Mononuclear cell (primary cell): ENCODE measurements around the gene NEFH. TPM values are rescaled to one million over a fixed set of nuclear protein-coding genes. Genes with fewer than 3 reads are reported as not detected.
"Not testable (repeated sequence)": the region's sequence is repeated elsewhere in the genome, so short reads cannot be mapped to it uniquely, and the experiment has no call there.

Experiments used
- H3K27me3 ChIP-seq: 2 replicates; pipeline ENCODE4 v1.6.0; 2011; ENCODE audit warnings: low read length, control low read depth; ENCODE audit not compliant: insufficient read depth
- H3K4me1 ChIP-seq: 2 replicates; pipeline ENCODE4 v1.5.1; 2011; ENCODE audit warnings: mild to moderate bottlenecking, low read length, control low read depth; ENCODE audit not compliant: insufficient read depth
- H3K4me3 ChIP-seq: 2 replicates; pipeline ENCODE4 v1.5.1; 2011; ENCODE audit warnings: mild to moderate bottlenecking, low read length, moderate library complexity
- H3K9me3 ChIP-seq: 2 replicates; pipeline ENCODE4 v1.5.1; 2011; ENCODE audit warnings: low read depth, mild to moderate bottlenecking, control low read depth, low read length
- total RNA-seq: library from RNA; depleted of rRNA; stranded (reverse); fragments of >200 nt; gene quantifications from one replicate; pipeline ENCODE4 v1.2.3, GENCODE V29; 2012

NEFH gene, protein sequence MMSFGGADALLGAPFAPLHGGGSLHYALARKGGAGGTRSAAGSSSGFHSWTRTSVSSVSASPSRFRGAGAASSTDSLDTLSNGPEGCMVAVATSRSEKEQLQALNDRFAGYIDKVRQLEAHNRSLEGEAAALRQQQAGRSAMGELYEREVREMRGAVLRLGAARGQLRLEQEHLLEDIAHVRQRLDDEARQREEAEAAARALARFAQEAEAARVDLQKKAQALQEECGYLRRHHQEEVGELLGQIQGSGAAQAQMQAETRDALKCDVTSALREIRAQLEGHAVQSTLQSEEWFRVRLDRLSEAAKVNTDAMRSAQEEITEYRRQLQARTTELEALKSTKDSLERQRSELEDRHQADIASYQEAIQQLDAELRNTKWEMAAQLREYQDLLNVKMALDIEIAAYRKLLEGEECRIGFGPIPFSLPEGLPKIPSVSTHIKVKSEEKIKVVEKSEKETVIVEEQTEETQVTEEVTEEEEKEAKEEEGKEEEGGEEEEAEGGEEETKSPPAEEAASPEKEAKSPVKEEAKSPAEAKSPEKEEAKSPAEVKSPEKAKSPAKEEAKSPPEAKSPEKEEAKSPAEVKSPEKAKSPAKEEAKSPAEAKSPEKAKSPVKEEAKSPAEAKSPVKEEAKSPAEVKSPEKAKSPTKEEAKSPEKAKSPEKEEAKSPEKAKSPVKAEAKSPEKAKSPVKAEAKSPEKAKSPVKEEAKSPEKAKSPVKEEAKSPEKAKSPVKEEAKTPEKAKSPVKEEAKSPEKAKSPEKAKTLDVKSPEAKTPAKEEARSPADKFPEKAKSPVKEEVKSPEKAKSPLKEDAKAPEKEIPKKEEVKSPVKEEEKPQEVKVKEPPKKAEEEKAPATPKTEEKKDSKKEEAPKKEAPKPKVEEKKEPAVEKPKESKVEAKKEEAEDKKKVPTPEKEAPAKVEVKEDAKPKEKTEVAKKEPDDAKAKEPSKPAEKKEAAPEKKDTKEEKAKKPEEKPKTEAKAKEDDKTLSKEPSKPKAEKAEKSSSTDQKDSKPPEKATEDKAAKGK
- 0.10 TPM for total RNA-seq

- Histone ChIP-seq H3K4me1 (peaks cover 17% of the 10 kb centered on the region), H3K4me3 (no peak within 1 kb of the TSS), H3K27me3 (peaks cover 46% of the 10 kb centered on the region), H3K9me3 (no peaks in the 10 kb centered on the region)
Observed at GRCh38 chr22:29479417-29480261, at the start of gene NEFH. Gene NEFH (plus strand): TSS chr22:29480218. CDS start chr22:29480263, 45 bp downstream.

DNA sequence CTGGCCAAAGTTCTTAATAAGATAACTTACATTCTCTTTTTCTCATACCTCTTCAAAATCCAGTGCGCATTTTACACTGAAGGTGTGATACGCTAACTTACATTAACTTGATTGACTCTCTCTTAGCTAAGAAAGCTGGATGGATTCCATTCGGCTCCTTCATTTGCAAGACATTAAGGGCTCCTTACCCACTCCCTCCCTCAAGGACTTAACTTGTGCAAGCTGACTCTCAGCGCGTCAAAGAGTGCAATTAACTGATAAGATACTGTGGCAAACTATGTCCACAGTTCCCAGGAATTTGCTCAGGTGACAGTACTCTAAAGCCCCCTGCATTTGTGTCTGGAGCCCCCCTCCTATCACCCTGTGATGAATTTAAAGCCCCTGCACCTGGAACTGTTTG is 48.0 kb upstream of the NEFH start:
- Histone ChIP-seq H3K9me3 (no peaks in the 10 kb centered on the region), H3K27me3 (no peaks in the 10 kb centered on the region), H3K4me1 (no peaks in the 10 kb centered on the region), H3K4me3 (no peak overlapping the region)

- H3K4me3 ChIP-seq: no peak overlapping the region
- H3K4me1 ChIP-seq: no peaks in the 10 kb centered on the region
- no peaks in the 10 kb centered on the region for H3K9me3 ChIP-seq
- H3K27me3 ChIP-seq: no peaks in the 10 kb centered on the region
Observed at GRCh38 chr22:29433856-29434255, 46.2 kb upstream of the NEFH start.

GRCh38 chr22:29434288-29434687 is 45.7 kb upstream of the NEFH start:
- Histone ChIP-seq H3K27me3 (no peaks in the 10 kb centered on the region), H3K4me1 (no peaks in the 10 kb centered on the region), H3K9me3 (no peaks in the 10 kb centered on the region), H3K4me3 (no peak overlapping the region)

DNA sequence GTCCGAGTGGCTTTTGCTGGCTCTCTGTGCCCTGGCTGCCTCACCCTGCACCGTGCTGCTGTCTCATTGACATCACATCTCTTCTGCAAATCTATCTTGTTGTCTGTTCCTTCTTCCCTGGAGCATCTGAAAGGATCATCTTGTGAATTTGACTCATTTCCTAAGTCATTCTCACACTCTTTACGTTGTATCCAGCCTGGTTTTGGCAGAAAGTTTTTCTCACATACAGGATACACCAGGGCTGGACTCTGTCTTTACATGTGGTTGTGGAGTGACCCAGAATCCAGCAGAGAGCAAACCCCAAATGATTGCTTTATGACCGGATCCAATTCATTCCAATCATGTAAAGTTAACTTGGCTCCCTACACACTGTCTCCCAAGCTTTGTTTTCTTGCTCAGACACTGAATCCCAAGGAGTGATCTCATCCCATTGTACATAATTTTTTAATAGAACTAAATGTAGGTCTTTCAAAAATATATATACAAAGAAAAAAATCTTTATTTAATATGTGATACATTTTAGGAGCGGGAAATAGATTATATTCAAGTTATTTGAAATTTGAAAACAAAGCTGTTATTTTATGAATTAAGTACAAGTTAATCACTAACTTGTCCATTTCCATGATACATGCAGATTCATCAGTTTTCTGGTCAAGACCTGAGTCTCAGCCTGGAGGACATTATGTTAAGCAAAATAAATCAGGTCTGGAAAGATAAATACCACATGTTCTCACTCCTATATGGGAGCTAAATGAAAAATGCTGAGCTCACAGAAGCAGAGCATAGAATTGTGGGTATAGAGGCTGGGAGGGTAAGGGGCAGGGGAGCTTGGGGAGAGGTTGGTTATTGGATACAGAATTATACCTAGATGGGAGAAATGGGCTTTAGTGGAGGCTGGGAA is 44.5 kb upstream of the NEFH start:
- H3K4me1 ChIP-seq: no peaks in the 10 kb centered on the region
- H3K27me3 ChIP-seq: no peaks in the 10 kb centered on the region
- H3K9me3 ChIP-seq: no peaks in the 10 kb centered on the region
- no peak overlapping the region for H3K4me3 ChIP-seq

GRCh38 chr22:29438283-29438682 is 41.7 kb upstream of the NEFH start, which contains the start of gene RFPL1:
Gene RFPL1 (plus strand): TSS chr22:29438583.
- not testable (repeated sequence) for H3K27me3 ChIP-seq, H3K4me1 ChIP-seq, H3K9me3 ChIP-seq, H3K4me3 ChIP-seq

GRCh38 chr22:29442976-29443375 is 37.0 kb upstream of the NEFH start:
- Histone ChIP-seq H3K9me3 (no peaks in the 10 kb centered on the region), H3K27me3 (no peaks in the 10 kb centered on the region), H3K4me1 (no peaks in the 10 kb centered on the region), H3K4me3 (no peak overlapping the region)

DNA sequence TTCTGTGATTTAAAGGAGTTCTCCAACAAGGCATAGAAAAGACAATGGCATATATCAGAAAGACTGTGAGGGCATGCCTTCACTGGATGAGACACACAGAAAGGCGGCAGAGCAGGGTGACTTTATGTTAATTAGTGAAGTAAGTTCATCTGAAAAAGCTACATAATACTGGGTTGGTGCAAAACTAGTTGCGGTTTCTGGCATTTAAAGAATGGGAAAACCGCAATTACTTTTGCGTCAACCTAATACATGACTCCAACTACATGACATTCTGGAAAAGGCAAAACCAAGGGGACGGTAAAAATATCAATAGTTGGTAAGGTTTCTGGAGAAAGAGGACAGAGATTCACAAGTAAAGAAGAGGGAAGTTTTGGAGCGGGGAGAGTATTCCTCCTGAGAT is 36.6 kb upstream of the NEFH start:
- Histone ChIP-seq H3K27me3 (no peaks in the 10 kb centered on the region), H3K4me3 (no peak overlapping the region), H3K9me3 (no peaks in the 10 kb centered on the region), H3K4me1 (no peaks in the 10 kb centered on the region)

GRCh38 chr22:29443861-29444792 is 35.9 kb upstream of the NEFH start:
- no peaks in the 10 kb centered on the region for H3K27me3 ChIP-seq
- no peaks in the 10 kb centered on the region for H3K4me1 ChIP-seq
- no peak overlapping the region for H3K4me3 ChIP-seq
- no peaks in the 10 kb centered on the region for H3K9me3 ChIP-seq

- no peaks in the 10 kb centered on the region for H3K4me1 ChIP-seq
- H3K9me3 ChIP-seq: no peaks in the 10 kb centered on the region
- no peak overlapping the region for H3K4me3 ChIP-seq
- H3K27me3 ChIP-seq: no peaks in the 10 kb centered on the region
Observed at GRCh38 chr22:29445508-29445907, 34.5 kb upstream of the NEFH start.

- H3K27me3 ChIP-seq: no peaks in the 10 kb centered on the region
- no peak overlapping the region for H3K4me3 ChIP-seq
- no peaks in the 10 kb centered on the region for H3K4me1 ChIP-seq
- H3K9me3 ChIP-seq: no peaks in the 10 kb centered on the region
Observed at GRCh38 chr22:29447906-29448305, 32.1 kb upstream of the NEFH start.

DNA sequence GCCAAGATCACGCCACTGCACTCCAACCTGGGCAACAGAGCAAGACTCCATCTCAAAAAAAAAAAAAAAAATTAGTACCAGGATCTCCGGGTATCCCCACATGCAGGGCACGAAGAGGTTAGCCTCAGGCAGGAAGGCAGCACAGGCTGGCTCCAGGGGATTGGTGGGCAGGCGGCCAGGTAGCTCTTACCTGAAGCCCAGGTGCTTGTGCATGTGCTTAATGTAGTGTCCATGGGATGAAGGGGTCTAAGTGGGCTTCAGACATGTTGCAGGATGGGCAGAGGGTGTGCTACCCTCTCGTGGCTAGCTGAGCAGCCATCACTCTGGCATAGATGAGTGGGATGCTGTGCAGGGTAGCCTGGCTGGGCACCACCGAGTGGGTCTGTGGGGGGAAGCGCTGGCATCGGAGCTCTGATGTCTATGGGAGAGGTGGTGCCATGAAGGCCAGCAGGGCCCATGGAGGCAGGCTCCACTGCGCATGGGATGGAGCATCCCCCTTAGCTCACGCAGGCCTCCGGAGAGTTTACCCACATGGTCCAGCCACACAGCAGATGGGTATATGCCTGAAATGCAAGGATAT is 30.6 kb upstream of the NEFH start:
- Histone ChIP-seq H3K4me3 (no peak overlapping the region), H3K4me1 (no peaks in the 10 kb centered on the region), H3K9me3 (no peaks in the 10 kb centered on the region), H3K27me3 (no peaks in the 10 kb centered on the region)

GRCh38 chr22:29450222-29450621 is 29.8 kb upstream of the NEFH start:
- no peak overlapping the region for H3K4me3 ChIP-seq
- H3K4me1 ChIP-seq: no peaks in the 10 kb centered on the region
- H3K27me3 ChIP-seq: no peaks in the 10 kb centered on the region
- no peaks in the 10 kb centered on the region for H3K9me3 ChIP-seq
